Psoas muscle (tissue), 8 donors: Measurements from ENCODE around the gene MRPS2. TPM values are rescaled to one million over a fixed set of nuclear protein-coding genes. Genes with fewer than 3 reads are reported as not detected.
"Not testable (repeated sequence)": the region's sequence is repeated elsewhere in the genome, so short reads cannot be mapped to it uniquely, and the experiment has no call there.

Experiments
- ATAC-seq, 4 donors: fragments of 200-7000 bp; cut with Tn5 transposase; one replicate each; pipeline ENCODE4 v1.9.1; 2020; ENCODE audit warnings: moderate library complexity in 3 of 4, mild to moderate bottlenecking in 2 of 4
- DNase-seq, 2 donors: peaks; one replicate each; pipeline ENCODE4 v3.0.0-alpha.2; 2020
- H3K27ac ChIP-seq: fragments of 200-600 bp; one replicate; pipeline ENCODE4 v1.8.0; 2022
- H3K27me3 ChIP-seq, 3 donors: fragments of 200-600 bp in 1 of 3; one replicate each; pipeline versions ENCODE4 v1.6.1 to v1.8.0; 2013 to 2022; ENCODE audit warnings: low read length in 2 of 3, mild to moderate bottlenecking in 2 of 3, moderate library complexity in 1 of 3; ENCODE audit not compliant: insufficient read depth in 3 of 3
- H3K36me3 ChIP-seq, 2 donors: fragments of 200-600 bp in 1 of 2; one replicate each; pipeline versions ENCODE4 v1.6.1 to v1.8.0; 2013 to 2022; ENCODE audit warnings: low read depth in 1 of 2, mild to moderate bottlenecking in 1 of 2, moderate library complexity in 1 of 2; ENCODE audit not compliant: insufficient read depth in 1 of 2
- H3K4me1 ChIP-seq: fragments of 200-600 bp; one replicate; pipeline ENCODE4 v1.8.0; 2022
- H3K4me3 ChIP-seq: fragments of 200-600 bp; one replicate; pipeline ENCODE4 v1.8.0; 2022; ENCODE audit warnings: mild to moderate bottlenecking
- H3K9me3 ChIP-seq: fragments of 200-600 bp; one replicate; pipeline ENCODE4 v1.8.0; 2022
- WGBS, 3 donors: extraction: QIAGEN DNeasy Blood & Tissue Kit; methylation state at CpG; one replicate each; pipeline versions ENCODE4 v1.1.6 to v1.1.7; 2013; 5-methylcytosine and 5-hydroxymethylcytosine counted together
- intact Hi-C, 2 donors: fragments of 100-400 bp; cut with DNase I; formaldehyde crosslinking; loops; one replicate each; pipeline versions ENCODE4 v1.11.0 to v1.14.2; 2022
- polyA plus RNA-seq, 3 donors: library from polyadenylated mRNA; stranded (reverse); fragments of 200-250 nt; gene quantifications; one replicate each; pipeline ENCODE4 v1.2.3, GENCODE V29; 2013
- total RNA-seq, 4 donors: library from RNA; stranded (reverse); fragmentation: NEBNext Ultra II Directional in 2 of 4; extraction: Animal tissue kit (Norgen Biotek cat#: 25700) in 2 of 4; gene quantifications; one replicate each; pipeline versions ENCODE4 v1.2.1 to v1.2.4, GENCODE V29; 2021 to 2023
- TF ChIP-seq, protein P1 (sequence below): fragments of 200-600 bp; IDR thresholded peaks from one replicate; pipeline ENCODE4 v1.8.0; 2022; ENCODE audit warnings: antibody characterized with exemption
- donor health status: healthy with polysubstance abuse.
- donor health status: DM: no; HTN: no; CAD: no; lungs with moderate emphysema.
- donor health status: Bipolar disorder and iron deficiency.
- donor health status: healthy.
- donor health status: DM: yes; HTN: yes; CAD: no.
- donor health status: DM: no; HTN: no; CAD: no.
- donor health status: DM: no; HTN: no; CAD: no.
- donor health status: DM: yes; HTN: yes; CAD: no.

MRPS2 gene
- total and polyA plus RNA-seq, 7 donors: 36.8 to 78.8 (median 47.1) TPM

DNA sequence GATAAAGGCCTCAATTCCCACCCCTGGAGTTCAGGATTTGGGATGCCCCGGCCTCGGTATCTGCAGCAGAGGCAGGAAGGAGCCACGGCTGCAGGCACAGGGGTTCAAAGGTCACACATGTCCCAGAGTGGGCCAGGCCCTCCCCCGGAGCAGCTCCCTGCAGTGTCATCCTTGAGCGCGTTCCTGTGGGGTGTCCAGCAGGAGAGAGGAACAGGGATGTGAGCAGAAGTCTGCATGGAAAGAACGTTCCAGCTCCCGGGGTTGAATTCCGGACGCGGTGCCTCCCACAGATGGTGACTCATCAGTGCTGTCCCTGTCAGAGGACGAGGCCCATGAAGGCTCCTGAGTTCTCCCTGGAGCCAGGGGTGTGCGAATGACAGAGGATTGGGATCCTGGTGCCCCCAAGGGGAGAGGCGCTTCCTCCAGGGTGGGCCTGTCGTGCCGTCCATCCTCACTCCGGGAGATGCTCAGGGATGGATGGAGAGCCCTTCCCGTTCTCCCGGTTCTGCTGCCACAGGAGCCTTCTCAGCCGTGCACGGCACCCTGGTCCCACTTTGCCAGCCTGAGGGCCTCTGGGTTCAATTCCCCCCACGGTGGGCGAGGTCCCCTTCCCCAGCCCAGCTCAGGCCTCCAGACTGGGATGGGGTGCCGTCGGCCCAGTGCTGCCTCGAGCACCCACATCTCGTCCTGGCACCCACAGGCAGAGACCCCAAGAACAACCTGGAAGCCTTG lies 23.8 kb downstream of the MRPS2 start:
- no peak overlapping the region for H3K27ac ChIP-seq
- ATAC-seq: no peak
- H3K27me3 ChIP-seq: peaks cover 0 to 26% (median 7%) of the 10 kb centered on the region in 3 donors
- DNase-seq: no peak
- TF ChIP-seq, protein P1, sequence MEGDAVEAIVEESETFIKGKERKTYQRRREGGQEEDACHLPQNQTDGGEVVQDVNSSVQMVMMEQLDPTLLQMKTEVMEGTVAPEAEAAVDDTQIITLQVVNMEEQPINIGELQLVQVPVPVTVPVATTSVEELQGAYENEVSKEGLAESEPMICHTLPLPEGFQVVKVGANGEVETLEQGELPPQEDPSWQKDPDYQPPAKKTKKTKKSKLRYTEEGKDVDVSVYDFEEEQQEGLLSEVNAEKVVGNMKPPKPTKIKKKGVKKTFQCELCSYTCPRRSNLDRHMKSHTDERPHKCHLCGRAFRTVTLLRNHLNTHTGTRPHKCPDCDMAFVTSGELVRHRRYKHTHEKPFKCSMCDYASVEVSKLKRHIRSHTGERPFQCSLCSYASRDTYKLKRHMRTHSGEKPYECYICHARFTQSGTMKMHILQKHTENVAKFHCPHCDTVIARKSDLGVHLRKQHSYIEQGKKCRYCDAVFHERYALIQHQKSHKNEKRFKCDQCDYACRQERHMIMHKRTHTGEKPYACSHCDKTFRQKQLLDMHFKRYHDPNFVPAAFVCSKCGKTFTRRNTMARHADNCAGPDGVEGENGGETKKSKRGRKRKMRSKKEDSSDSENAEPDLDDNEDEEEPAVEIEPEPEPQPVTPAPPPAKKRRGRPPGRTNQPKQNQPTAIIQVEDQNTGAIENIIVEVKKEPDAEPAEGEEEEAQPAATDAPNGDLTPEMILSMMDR: no peak
- H3K4me1 ChIP-seq: no peaks in the 10 kb centered on the region
- 59 to 63% (median 63%) methylated on average over 27 of the region's 27 CpGs for WGBS, 3 donors
- intact Hi-C loops: no loop called here
- H3K36me3 ChIP-seq: no peaks in the 10 kb centered on the region
- no peaks in the 10 kb centered on the region for H3K9me3 ChIP-seq
- no peak overlapping the region for H3K4me3 ChIP-seq

DNA sequence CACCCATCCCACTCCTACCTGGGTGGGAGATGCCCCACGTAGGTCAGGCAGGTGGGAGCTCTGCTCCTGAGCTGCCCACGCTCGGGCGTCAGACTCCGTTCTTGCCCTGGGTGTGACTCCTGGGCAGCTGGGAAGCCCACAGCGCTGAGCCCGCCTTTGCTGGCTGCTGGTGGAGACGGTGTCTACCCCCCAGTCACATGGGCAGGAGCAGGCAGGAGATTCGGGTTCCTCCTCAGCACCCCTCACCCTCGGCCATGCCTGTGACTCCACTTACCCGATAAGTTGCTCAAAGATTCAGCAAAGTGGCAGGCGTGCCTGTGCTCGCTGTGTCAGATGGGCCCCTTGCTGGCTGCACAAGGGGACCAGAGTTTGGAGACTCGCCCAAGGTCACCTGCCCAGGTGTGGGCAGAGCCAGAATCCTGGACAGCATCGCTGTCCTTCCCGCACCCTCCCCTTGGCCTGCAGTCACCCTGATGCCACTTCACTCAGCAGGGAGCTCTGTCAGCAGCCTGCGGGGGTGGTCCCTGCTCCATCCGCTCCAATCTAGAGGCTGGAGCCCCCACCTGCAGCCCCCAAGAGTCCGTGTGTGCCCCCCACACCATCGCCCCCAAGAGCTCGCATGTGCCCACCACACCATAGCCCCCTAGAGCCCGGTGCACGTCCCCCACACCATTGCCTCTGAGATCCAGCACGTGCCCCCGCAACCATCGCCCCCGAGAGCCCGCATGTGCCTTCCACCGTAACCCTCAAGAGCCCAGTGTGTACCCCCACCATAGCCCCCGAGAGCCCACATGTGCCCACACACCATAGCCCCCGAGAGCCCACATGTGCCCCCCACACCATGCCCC lies 25.0 kb downstream of the MRPS2 start:
- H3K27me3 ChIP-seq: peaks cover 0 to 34% (median 8%) of the 10 kb centered on the region in 3 donors
- H3K36me3 ChIP-seq: no peaks in the 10 kb centered on the region
- TF ChIP-seq, protein P1: no peak
- H3K27ac ChIP-seq: no peak overlapping the region
- intact Hi-C loops: no loop called here
- DNase-seq (no peak), ATAC-seq (no peak)
- 77 to 80% (median 79%) methylated on average over 30 to 31 of the region's 31 CpGs for WGBS, 3 donors
- H3K9me3 ChIP-seq: no peaks in the 10 kb centered on the region
- H3K4me1 ChIP-seq: no peaks in the 10 kb centered on the region
- H3K4me3 ChIP-seq: no peak overlapping the region

DNA sequence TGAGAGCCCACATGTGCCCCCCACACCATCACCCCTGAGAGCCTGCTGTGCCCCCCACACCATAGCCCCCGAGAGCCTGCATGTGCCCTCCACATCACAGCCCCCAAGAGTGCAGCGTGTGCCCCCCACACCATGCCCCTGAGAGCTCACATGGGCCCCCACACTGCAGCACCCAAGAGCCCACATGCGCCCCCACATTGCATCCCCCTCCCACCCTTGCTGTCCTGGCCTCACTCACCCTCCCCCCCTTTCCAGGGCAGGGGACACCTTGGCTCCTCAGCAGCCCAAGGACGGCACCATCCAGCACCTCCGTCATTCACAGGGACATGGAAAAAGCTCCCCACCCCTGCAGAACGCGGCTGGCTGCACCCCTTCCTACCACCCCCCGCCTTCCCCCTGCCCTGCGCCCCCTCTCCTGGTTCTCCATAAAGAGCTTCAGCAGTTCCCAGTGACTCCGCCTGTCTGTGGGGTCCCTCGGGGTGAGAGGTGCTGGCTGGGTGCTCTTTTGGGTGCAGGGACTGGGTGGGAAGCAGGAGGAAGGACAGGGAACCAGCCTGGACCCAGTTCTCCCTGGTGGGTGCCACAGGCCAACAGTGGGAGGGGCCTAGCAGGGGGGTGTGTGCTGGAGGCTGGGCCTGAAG lies 25.7 kb downstream of the MRPS2 start:
- DNase-seq (no peak), ATAC-seq (no peak)
- TF ChIP-seq, protein P1: no peak
- H3K27ac ChIP-seq: no peak overlapping the region
- no peaks in the 10 kb centered on the region for H3K36me3 ChIP-seq
- H3K27me3 ChIP-seq: peaks cover 0 to 42% (median 8%) of the 10 kb centered on the region in 3 donors
- 73 to 76% (median 73%) methylated on average over 10 to 11 of the region's 11 CpGs for WGBS, 3 donors
- intact Hi-C loops: no loop called here
- H3K4me1 ChIP-seq: no peaks in the 10 kb centered on the region
- no peak overlapping the region for H3K4me3 ChIP-seq
- no peaks in the 10 kb centered on the region for H3K9me3 ChIP-seq

DNA sequence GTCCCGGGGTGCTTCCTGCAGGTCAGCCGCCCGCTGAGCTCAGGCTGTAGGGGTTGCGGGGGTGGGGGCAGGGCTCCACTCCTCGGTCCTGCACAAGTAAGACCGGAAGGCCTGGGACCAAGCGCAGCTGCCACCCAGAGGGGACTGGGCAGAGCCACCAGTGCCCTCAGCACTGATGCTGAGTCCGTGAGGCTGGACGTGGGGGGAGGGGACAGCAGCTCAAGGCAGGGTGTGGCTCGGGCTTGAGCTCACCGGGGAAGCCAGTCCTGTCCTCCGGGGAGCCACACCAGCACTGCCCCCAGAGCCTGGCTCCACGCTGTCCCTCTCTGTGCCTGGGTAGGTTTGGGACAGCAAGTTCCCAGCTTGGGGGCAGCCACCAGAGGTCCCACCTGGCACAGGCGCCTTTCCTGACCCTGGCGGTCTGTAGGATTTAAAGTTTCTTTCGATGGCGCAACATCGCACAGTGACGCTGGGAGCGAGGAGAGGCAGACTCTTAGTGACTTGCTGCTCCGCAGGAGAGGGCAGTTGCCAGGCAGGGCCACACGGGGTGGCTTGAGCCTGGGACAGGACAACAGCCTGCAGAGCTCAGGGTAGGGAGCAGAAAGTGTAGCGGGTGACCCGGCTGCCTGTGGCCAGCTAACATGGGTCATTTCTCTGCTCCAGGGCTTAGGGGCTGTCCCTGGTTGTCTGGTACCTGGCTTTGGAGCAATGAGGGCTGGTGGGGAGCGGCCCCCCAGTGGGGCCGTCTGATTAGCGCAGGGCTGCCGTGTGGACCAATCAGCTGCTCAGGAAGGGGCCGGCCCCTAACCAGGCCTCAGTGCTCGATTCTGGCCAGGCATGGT lies 26.5 kb downstream of the MRPS2 start:
- Histone ChIP-seq H3K9me3 (no peaks in the 10 kb centered on the region), H3K4me1 (no peaks in the 10 kb centered on the region), H3K27ac (no peak overlapping the region), H3K36me3 (no peaks in the 10 kb centered on the region), H3K4me3 (no peak overlapping the region), H3K27me3 (peaks cover 0 to 49% (median 5%) of the 10 kb centered on the region in 3 donors)
- WGBS, 3 donors: 58 to 64% (median 61%) methylated on average over 30 of the region's 30 CpGs
- no peak for DNase-seq
- no peak for ATAC-seq
- intact Hi-C loops: no loop called here
- TF ChIP-seq, protein P1: no peak

DNA sequence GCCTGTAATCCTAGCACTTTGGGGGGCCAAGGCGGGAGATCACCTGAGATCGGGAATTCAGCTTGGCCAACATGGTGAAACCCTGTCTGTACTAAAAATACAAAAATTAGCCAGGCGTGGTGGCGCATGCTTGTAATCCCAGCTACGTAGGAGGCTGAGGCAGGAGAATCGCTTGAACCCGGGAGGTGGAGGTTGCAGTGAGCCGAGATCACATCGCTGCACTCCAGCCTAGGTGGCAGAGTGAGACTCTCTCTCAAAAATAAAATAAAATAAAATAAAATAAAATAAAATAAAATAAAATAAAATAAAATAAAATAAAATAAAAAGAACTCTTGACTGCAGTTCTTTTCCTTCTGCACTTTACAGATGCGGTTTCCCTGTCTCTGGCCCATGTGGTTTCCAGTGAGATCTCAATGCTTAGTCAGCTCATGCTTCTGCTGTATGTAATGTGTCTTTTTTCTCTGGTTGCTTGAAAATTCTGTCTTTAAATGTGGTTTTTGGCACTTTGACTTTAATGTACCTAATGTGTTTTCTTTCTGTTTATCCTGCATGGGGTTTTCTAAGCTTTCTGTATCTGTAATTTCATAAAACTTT lies 28.5 kb downstream of the MRPS2 start:
- ATAC-seq, DNase-seq, H3K36me3 ChIP-seq, H3K9me3 ChIP-seq, intact Hi-C loops, H3K4me1 ChIP-seq, H3K4me3 ChIP-seq, H3K27ac ChIP-seq: not testable (repeated sequence)
- peaks cover 0 to 48% (median 2%) of the 10 kb centered on the region in 3 donors for H3K27me3 ChIP-seq
- WGBS, 3 donors: 84 to 91% (median 91%) methylated on average over 10 of the region's 10 CpGs
